Panc1 (cell line): ENCODE results near the gene GABRB1.

Experiments used
- CTCF ChIP-seq: fragments of 450-650 bp; IDR thresholded peaks from 2 replicates; pipeline ENCODE4 v1.5.1; 2017; ENCODE audit warnings: mild to moderate bottlenecking
- POLR2AphosphoS5 ChIP-seq: IDR thresholded peaks from 2 replicates; pipeline ENCODE4 v1.6.1; 2012; ENCODE audit warnings: mild to moderate bottlenecking, low read depth, low read length, moderate library complexity
- REST ChIP-seq, 2 experiments: IDR thresholded peaks; 2 replicates each; pipeline ENCODE4 v1.6.1; 2011 to 2012; ENCODE audit warnings: low read depth in 2 of 2, control low read depth in 1 of 2, low read length in 1 of 2, mild to moderate bottlenecking in 1 of 2, moderate library complexity in 1 of 2; ENCODE audit not compliant: insufficient read depth in 1 of 2
- TCF7L2 ChIP-seq: IDR thresholded peaks from 2 replicates; pipeline ENCODE4 v1.6.1; 2011; ENCODE audit warnings: mild to moderate bottlenecking, low read depth, low read length, inconsistent platforms

- TF ChIP-seq CTCF (no peak), POLR2AphosphoS5 (no peak), REST (IDR thresholded peaks at IDR 0.05; ENCODE audit: insufficient read depth in 1 of 2, low read depth in 2 of 2, low read length in 1 of 2) (no peak), TCF7L2 (no peak)
Observed at GRCh38 chr4:47340914-47341313, 309.5 kb downstream of the GABRB1 start.
